Smooth muscle cell (in vitro differentiated cells): ENCODE data around the gene ZBTB20. TPM values are rescaled to one million over a fixed set of nuclear protein-coding genes. Genes with fewer than 3 reads are reported as not detected.

Experiments
- DNase-seq: peaks from one replicate; lab custom pipeline; 2025; ENCODE audit not compliant: unreplicated experiment; lab: John Stamatoyannopoulos, UW
- H2AFZ ChIP-seq: fragments of 200-600 bp; sonication (generic); 2 replicates; pipeline ENCODE4 v1.6.0; 2016; ENCODE audit warnings: antibody characterized with exemption, low read depth, mild to moderate bottlenecking
- H3F3A ChIP-seq: fragments of 200-600 bp; sonication (generic); 2 replicates; pipeline ENCODE4 v1.6.0; 2017; ENCODE audit warnings: antibody characterized with exemption, low read depth
- H3K27ac ChIP-seq: fragments of 200-600 bp; sonication (generic); 2 replicates; pipeline ENCODE4 v1.5.1; 2016; ENCODE audit warnings: low read depth, mild to moderate bottlenecking
- H3K27me3 ChIP-seq: fragments of 200-600 bp; sonication (generic); 2 replicates; pipeline ENCODE4 v1.6.1; 2016; ENCODE audit warnings: low read depth, mild to moderate bottlenecking
- H3K36me3 ChIP-seq: fragments of 200-600 bp; sonication (generic); 2 replicates; pipeline ENCODE4 v1.5.1; 2016; ENCODE audit warnings: low read depth
- H3K4me1 ChIP-seq: fragments of 200-600 bp; sonication (generic); 2 replicates; pipeline ENCODE4 v1.5.1; 2016; ENCODE audit warnings: low read depth
- H3K4me2 ChIP-seq: fragments of 200-600 bp; sonication (generic); 2 replicates; pipeline ENCODE4 v1.6.0; 2016; ENCODE audit warnings: mild to moderate bottlenecking
- H3K4me3 ChIP-seq: fragments of 200-600 bp; sonication (generic); 2 replicates; pipeline ENCODE4 v1.5.1; 2016; ENCODE audit warnings: mild to moderate bottlenecking
- H3K79me2 ChIP-seq: fragments of 200-600 bp; sonication (generic); 2 replicates; pipeline ENCODE4 v1.6.0; 2016; ENCODE audit warnings: low read depth, mild to moderate bottlenecking
- H3K9ac ChIP-seq: fragments of 200-600 bp; sonication (generic); 2 replicates; pipeline ENCODE4 v1.6.0; 2016; ENCODE audit warnings: low read depth
- H3K9me3 ChIP-seq: fragments of 200-600 bp; sonication (generic); replicated peaks from 2 replicates; pipeline ENCODE4 v1.5.1; 2016; ENCODE audit warnings: low read depth
- H4K20me1 ChIP-seq: fragments of 200-600 bp; sonication (generic); 2 replicates; pipeline ENCODE4 v1.6.0; 2016; ENCODE audit warnings: low read depth
- WGBS: methylation state at CpG from one replicate; pipeline ENCODE4 v1.1.7; 2016; ENCODE audit warnings: low lambda C conversion rate; 5-methylcytosine and 5-hydroxymethylcytosine counted together
- polyA plus RNA-seq: library from polyadenylated mRNA; unstranded; fragments of >200 nt; fragmentation: Nextera tagmentation; extraction: Ambion mirVana; gene quantifications from 2 replicates; pipeline ENCODE4 v1.2.1, GENCODE V29; 2016
- total RNA-seq: library from RNA; depleted of rRNA; stranded (reverse); fragments of >200 nt; gene quantifications from 2 replicates; pipeline ENCODE4 v1.2.3, GENCODE V29; 2014
- TF ChIP-seq, protein P1 (sequence below): fragments of 200-600 bp; sonication (generic); IDR thresholded peaks from 2 replicates; pipeline ENCODE4 v1.5.1; 2017; ENCODE audit warnings: borderline replicate concordance, mild to moderate bottlenecking, antibody characterized with exemption; ENCODE audit not compliant: insufficient read depth, poor library complexity, severe bottlenecking

The ZBTB20 gene
- total and polyA plus RNA-seq, 2 experiments from 2014 or later: 4.9 to 6.8 TPM

DNA sequence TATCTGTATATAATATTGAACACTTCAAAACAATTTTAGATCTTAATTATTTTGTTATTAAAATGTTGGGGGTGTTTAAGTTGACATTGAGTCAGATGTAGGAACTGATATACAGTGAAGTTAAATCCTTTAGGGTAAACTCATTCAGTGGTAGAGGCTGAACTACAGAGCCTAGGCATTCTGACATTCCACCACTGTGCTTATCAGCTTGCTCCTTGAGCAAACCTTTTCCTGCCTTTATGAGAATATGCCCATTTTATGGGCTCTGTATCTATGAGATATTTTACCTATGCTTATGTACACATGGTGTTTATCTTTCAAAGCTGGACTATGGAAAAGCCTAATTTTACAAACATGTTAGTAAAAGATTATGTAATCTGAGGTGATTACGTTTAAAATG is 407.5 kb downstream of the ZBTB20 start:
- 97% methylated on average over 1 of the region's 1 CpG for WGBS
- Histone ChIP-seq H3K27ac (no peak overlapping the region), H3F3A (no peaks in the 10 kb centered on the region), H2AFZ (no peak overlapping the region), H3K79me2 (no peaks in the 10 kb centered on the region), H3K9me3 (no peaks in the 10 kb centered on the region), H3K9ac (no peak overlapping the region), H3K27me3 (no peaks in the 10 kb centered on the region), H4K20me1 (no peaks in the 10 kb centered on the region), H3K4me1 (no peaks in the 10 kb centered on the region), H3K36me3 (no peaks in the 10 kb centered on the region), H3K4me2 (no peak overlapping the region), H3K4me3 (no peak overlapping the region)
- TF ChIP-seq, protein P1, sequence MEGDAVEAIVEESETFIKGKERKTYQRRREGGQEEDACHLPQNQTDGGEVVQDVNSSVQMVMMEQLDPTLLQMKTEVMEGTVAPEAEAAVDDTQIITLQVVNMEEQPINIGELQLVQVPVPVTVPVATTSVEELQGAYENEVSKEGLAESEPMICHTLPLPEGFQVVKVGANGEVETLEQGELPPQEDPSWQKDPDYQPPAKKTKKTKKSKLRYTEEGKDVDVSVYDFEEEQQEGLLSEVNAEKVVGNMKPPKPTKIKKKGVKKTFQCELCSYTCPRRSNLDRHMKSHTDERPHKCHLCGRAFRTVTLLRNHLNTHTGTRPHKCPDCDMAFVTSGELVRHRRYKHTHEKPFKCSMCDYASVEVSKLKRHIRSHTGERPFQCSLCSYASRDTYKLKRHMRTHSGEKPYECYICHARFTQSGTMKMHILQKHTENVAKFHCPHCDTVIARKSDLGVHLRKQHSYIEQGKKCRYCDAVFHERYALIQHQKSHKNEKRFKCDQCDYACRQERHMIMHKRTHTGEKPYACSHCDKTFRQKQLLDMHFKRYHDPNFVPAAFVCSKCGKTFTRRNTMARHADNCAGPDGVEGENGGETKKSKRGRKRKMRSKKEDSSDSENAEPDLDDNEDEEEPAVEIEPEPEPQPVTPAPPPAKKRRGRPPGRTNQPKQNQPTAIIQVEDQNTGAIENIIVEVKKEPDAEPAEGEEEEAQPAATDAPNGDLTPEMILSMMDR: no peak
- no peak for DNase-seq

DNA sequence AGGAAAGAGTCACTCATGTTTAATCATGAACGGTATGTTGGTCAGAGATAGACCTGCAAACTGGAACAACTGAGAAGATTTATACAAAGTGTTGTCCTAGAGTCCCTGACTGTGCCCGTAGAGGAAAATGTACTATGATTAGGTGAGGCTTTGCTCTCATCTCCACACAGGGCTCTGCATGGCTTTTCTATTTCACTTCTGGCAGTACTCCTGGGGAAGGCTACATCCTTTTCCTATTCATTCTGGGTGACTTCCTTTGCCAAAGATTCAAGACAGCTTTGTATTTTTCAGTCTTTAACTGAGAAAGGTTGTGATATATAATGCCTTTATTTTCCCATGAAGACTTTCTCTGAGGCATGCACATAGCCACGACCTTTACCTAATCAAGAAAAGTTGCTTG is 414.7 kb downstream of the ZBTB20 start:
- Histone ChIP-seq H3K27me3 (no peaks in the 10 kb centered on the region), H4K20me1 (no peaks in the 10 kb centered on the region), H2AFZ (no peak overlapping the region), H3K9me3 (no peaks in the 10 kb centered on the region), H3F3A (no peaks in the 10 kb centered on the region), H3K4me1 (no peaks in the 10 kb centered on the region), H3K4me3 (no peak overlapping the region), H3K4me2 (no peak overlapping the region), H3K79me2 (no peaks in the 10 kb centered on the region), H3K36me3 (no peaks in the 10 kb centered on the region), H3K9ac (no peak overlapping the region), H3K27ac (no peak overlapping the region)
- DNase-seq: no peak
- TF ChIP-seq, protein P1: no peak
- 57% methylated on average over 3 of the region's 3 CpGs for WGBS

DNA sequence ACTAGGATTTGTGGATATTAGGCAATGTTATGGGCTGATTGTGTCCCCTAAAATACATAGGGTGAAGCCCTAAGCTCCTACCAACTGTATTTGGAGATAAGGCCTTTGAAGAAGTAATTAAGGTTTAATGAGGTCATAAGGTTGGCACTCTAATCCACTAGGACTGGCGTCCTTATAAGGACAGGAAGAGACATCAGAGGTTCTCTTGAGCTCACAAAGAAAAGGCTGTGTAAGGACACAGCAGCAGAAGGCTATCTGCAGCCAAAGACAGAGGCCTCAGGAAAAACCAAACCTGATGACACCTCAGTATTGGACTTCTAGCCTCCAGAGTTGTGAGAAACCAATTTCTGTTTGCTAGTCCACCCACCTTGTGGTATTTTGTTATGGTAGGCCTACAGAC is 416.7 kb downstream of the ZBTB20 start:
- H3K27ac ChIP-seq: no peak overlapping the region
- H3K27me3 ChIP-seq: no peaks in the 10 kb centered on the region
- no peaks in the 10 kb centered on the region for H3K36me3 ChIP-seq
- TF ChIP-seq, protein P1: no peak
- no peaks in the 10 kb centered on the region for H3F3A ChIP-seq
- no peaks in the 10 kb centered on the region for H4K20me1 ChIP-seq
- no peaks in the 10 kb centered on the region for H3K9me3 ChIP-seq
- no peaks in the 10 kb centered on the region for H3K4me1 ChIP-seq
- no peaks in the 10 kb centered on the region for H3K79me2 ChIP-seq
- DNase-seq: no peak
- H2AFZ ChIP-seq: no peak overlapping the region
- H3K4me2 ChIP-seq: no peak overlapping the region
- no peak overlapping the region for H3K4me3 ChIP-seq
- no peak overlapping the region for H3K9ac ChIP-seq
- 50% methylated on average over 1 of the region's 1 CpG for WGBS

DNA sequence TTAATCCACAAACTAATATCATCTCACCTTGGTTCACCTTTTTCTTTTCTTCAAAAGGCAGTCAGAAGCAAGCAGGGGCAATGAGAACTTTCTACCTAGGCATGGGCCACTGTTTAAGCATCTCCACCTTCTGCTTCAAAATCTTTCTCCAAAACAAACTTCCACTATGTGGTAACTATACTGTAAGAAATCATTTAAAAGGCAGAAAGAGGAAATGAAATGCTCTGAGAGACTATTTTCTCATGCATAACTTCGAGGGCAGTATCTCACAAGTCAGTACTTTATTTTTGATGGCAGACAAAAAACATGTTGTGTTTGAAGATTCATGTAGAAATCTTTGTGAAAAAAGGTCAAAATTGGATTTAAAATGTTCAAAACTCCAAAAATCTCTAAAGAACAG is 419.7 kb downstream of the ZBTB20 start:
- Histone ChIP-seq H3K27ac (no peak overlapping the region), H3K4me2 (no peak overlapping the region), H3K9ac (no peak overlapping the region), H3K4me3 (no peak overlapping the region), H3K79me2 (no peaks in the 10 kb centered on the region), H2AFZ (no peak overlapping the region), H3K9me3 (no peaks in the 10 kb centered on the region), H3F3A (no peaks in the 10 kb centered on the region), H3K27me3 (no peaks in the 10 kb centered on the region), H3K36me3 (no peaks in the 10 kb centered on the region), H4K20me1 (no peaks in the 10 kb centered on the region), H3K4me1 (no peaks in the 10 kb centered on the region)
- DNase-seq: no peak
- TF ChIP-seq, protein P1: no peak
- 90% methylated on average over 1 of the region's 1 CpG for WGBS
